Small intestine (tissue), 7 donors: ENCODE data around the gene NMB. TPM values are rescaled to one million over a fixed set of nuclear protein-coding genes. Genes with fewer than 3 reads are reported as not detected.

ENCODE experiments used
- DNase-seq, 2 donors: peaks; one replicate each; pipeline versions ENCODE4 v3.0.0 to v3.0.0-alpha.2; 2013
- FAIRE-seq: peaks from 2 replicates; lab custom pipeline; 2012; peaks lifted over from hg19 to GRCh38; lab: Jason Lieb, UNC
- H3K27ac ChIP-seq, 3 donors: one replicate each; pipeline ENCODE4 v1.5.1; 2013; ENCODE audit warnings: low read length in 2 of 3, mild to moderate bottlenecking in 2 of 3, control low read depth in 1 of 3, inconsistent platforms in 1 of 3, low read depth in 1 of 3, moderate library complexity in 1 of 3
- H3K27me3 ChIP-seq, 3 donors: one replicate each; pipeline ENCODE4 v1.6.1; 2013; ENCODE audit warnings: low read length in 3 of 3, inconsistent platforms in 1 of 3; ENCODE audit not compliant: control insufficient read depth in 3 of 3, insufficient read depth in 3 of 3
- H3K36me3 ChIP-seq, 3 donors: one replicate each; pipeline ENCODE4 v1.6.1; 2013; ENCODE audit warnings: low read length in 3 of 3, inconsistent platforms in 1 of 3, low read depth in 1 of 3, mild to moderate bottlenecking in 1 of 3, moderate library complexity in 1 of 3; ENCODE audit not compliant: control insufficient read depth in 3 of 3, insufficient read depth in 2 of 3
- H3K4me1 ChIP-seq, 3 donors: one replicate each; pipeline ENCODE4 v1.6.1; 2013; ENCODE audit warnings: low read length in 2 of 3, inconsistent platforms in 1 of 3, low read depth in 1 of 3, mild to moderate bottlenecking in 1 of 3, moderate library complexity in 1 of 3; ENCODE audit not compliant: control insufficient read depth in 3 of 3, insufficient read depth in 2 of 3
- H3K4me3 ChIP-seq, 3 donors: one replicate each; pipeline ENCODE4 v1.5.1; 2013; ENCODE audit warnings: low read length in 3 of 3, control low read depth in 1 of 3, inconsistent platforms in 1 of 3, low read depth in 1 of 3, mild to moderate bottlenecking in 1 of 3, moderate library complexity in 1 of 3
- H3K9me3 ChIP-seq, 2 donors: one replicate each; pipeline ENCODE4 v1.6.1; 2013; ENCODE audit warnings: low read depth in 1 of 2, low read length in 1 of 2; ENCODE audit not compliant: control insufficient read depth in 2 of 2, insufficient read depth in 1 of 2
- WGBS, 3 donors: extraction: QIAGEN DNeasy Blood & Tissue Kit; methylation state at CpG; one replicate each; pipeline ENCODE4 v1.1.7; 2013; 5-methylcytosine and 5-hydroxymethylcytosine counted together
- polyA plus RNA-seq, 4 donors: library from polyadenylated mRNA; stranded (reverse) in 3 of 4; unstranded in 1 of 4; fragments of 200-250 nt in 3 of 4; fragments of 120-200 nt in 1 of 4; gene quantifications; one replicate each; pipeline versions ENCODE4 v1.2.1 to v1.2.3, GENCODE V29; 2013
- donor health status: healthy with polysubstance abuse.
- donor health status: control.
- donor health status: control.
- donor health status: Bipolar disorder and iron deficiency.
- donor health status: healthy.

The NMB gene
- polyA plus RNA-seq, 4 donors: 1.8 to 7.7 (median 2.4) TPM

DNA sequence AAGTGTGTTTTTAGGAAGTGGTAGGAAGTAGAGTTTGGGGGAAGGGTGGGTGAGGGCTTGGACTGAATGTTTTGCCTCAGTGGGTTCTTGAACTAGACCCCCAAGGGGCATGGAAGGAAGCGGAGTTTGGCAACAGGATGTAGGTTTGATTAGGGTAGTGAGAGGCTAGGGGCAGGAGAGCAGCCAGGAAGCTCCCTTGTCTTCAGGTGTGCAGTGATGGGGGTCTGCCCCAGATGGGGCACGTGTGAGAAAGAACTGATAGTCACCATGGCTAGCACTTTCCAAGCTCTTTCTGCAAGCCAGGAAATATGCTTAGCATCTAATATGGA, 52.5 kb downstream of the NMB start:
- no peak for DNase-seq
- no peak for FAIRE-seq
- peaks cover 0 to 42% (median 0%) of the 10 kb centered on the region in 3 donors for H3K36me3 ChIP-seq
- no peak overlapping the region for H3K4me3 ChIP-seq
- no peaks in the 10 kb centered on the region for H3K27me3 ChIP-seq
- H3K27ac ChIP-seq: peak overlapping the region in 1 of 3 donors; percentile 15
- 55 to 66% (median 63%) methylated on average over 2 of the region's 2 CpGs for WGBS, 3 donors
- peaks cover 0 to 24% (median 2%) of the 10 kb centered on the region in 3 donors for H3K4me1 ChIP-seq
- no peaks in the 10 kb centered on the region for H3K9me3 ChIP-seq

Other genes starting within 250 kb of the NMB start
- gene ZSCAN2, start 57.2 kb downstream of the NMB start, polyA plus RNA-seq: 10 to 100 TPM in 1 of 4 donors, 1 to 10 TPM in 3; 3.2 to 14.0 (median 4.5) TPM
- 10 to 100 TPM in 2 of 4 donors, 1 to 10 TPM in 2; 6.3 to 29.4 (median 10.7) TPM for gene WDR73, start 3.9 kb downstream of the NMB start, polyA plus RNA-seq
- gene SEC11A, start 57.9 kb upstream of the NMB start, polyA plus RNA-seq: 100 to 1,000 TPM; 110 to 156 (median 148) TPM
- 10 to 100 TPM in 2 of 4 donors, 1 to 10 TPM in 2; 7.6 to 23.5 (median 12.4) TPM for gene ZNF592, start 90.4 kb upstream of the NMB start, polyA plus RNA-seq
- 1 to 10 TPM in 2 of 4 donors, under 1 TPM in 2; 0.22 to 8.0 (median 0.93) TPM for gene ALPK3, start 159.2 kb upstream of the NMB start, polyA plus RNA-seq
- 10 to 100 TPM in 3 of 4 donors, 1 to 10 TPM in 1; 4.4 to 64.6 (median 31.2) TPM for gene SLC28A1, start 226.5 kb upstream of the NMB start, polyA plus RNA-seq